T-helper 1 cell (primary cell): ENCODE results near the gene PIKFYVE.
"Not testable (repeated sequence)": the region's sequence is repeated elsewhere in the genome, so short reads cannot be mapped to it uniquely, and the experiment has no call there.

ENCODE experiments used
- DNase-seq, 5 donors: peaks; one replicate each; pipeline ENCODE4 v3.0.0-alpha.2; 2012 to 2020

The PIKFYVE gene

DNA sequence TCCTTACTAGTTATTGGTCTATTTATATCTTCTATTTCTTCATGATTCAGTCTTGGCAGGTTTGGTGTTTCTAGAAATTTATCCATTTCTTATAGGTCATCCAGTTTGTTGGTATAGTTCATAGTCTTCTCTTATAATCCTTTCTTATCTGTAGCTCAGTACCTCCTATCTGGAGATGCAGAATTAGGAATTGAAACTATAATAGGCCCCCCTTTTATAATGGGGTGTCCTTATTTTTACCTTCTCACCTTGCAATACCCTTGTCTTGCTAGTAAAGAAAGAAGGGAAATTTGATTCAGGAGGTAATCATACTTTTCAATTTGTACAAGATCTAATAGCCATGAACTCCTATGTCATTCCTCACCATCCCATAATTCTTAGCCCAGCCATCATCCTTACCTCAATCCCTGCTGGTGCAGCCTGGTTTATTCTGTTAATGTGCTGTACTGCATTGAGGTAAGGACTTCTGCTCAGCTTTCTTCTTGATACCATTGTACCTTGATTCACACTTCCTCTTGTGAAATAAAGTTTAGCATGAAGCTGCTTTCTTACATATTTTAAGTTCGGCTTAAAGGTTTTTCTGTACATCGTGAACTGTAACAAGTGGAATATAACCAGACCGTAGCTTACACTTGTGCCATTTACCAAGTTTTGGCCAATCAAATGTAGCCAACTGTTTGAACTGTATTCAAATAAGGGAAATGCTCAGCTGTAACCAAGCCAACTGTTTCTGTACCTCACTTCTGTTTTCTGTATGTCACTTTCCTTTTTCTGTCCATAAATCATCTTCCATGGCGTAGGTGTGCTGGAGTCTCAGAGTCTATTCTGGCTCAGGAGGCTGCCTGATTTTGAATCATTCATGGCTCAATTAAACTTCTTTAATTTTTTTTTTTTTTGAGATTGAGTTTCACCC lies 100.4 kb downstream of the PIKFYVE start:
- no peak for DNase-seq

DNA sequence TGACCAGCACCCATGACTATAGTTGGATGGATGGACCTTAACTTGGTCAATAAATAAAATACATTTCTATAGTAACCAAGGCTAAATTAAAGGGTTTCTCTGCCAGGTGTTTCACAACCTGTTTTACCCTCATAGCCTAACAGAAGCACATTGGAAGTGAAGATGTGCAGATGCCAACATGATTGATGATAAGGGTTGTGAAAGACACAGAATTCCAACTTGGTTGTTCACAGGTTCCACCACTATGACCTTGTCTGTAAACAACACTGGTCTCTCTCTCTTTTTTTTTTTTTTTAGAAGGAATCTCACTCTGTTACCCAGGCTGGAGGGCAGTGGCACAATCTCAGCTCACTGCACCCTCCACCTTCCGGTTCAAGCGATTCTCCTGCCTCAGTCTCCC lies 103.0 kb downstream of the PIKFYVE start:
- DNase-seq, result no peak

GRCh38 chr2:208370881-208371633 lies 105.0 kb downstream of the PIKFYVE start:
- no peak for DNase-seq

DNA sequence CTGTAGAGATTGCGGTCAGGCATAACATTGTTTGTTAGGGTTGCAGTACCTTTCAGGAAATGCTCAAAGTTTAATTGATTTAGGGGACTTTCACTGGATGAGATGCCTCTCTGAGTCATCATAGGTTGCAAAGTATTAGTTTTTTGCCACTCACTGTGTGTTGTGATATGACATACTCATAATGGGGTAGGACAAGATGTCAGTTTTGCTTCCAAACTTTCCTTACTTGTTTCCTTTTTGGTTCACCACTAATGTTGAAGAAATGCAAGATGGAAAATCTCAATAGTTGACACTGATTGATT lies 105.5 kb downstream of the PIKFYVE start:
- no peak for DNase-seq

GRCh38 chr2:208373460-208374089 lies 107.5 kb downstream of the PIKFYVE start:
- DNase-seq, result peak in 1 of 5 donors; percentile 2

DNA sequence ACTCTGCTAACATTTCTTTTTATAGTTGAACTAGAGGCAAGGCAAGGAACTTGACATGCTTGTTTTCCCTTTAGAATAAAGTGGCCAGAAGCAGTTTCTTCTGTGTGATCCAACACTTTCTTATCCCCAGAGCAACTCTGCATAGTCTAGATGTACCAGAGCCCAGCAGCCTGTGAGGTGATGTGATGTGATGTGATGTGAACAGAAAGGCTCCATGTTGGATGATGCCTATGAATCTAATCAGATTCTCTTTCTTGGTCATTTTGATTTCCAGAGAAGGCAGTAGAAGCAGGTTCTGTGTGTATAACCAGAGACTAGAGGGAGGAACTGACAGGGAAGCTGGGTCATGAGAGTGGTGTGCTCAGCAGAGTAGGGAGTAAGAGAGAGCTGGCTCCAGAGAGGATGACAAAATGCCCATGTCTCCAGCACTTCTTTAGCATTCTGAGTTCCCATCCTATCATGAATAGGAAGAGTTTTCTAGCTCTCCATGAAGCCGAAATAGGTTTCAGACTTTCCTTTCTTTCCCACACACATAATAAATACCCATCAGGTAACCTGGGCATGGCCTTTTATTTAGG lies 109.5 kb downstream of the PIKFYVE start:
- DNase-seq, result no peak

- not testable (repeated sequence) for DNase-seq
Measured at GRCh38 chr2:208377344-208377860, 111.3 kb downstream of the PIKFYVE start.

GRCh38 chr2:208379192-208379591 lies 113.1 kb downstream of the PIKFYVE start:
- DNase-seq, result no peak

DNA sequence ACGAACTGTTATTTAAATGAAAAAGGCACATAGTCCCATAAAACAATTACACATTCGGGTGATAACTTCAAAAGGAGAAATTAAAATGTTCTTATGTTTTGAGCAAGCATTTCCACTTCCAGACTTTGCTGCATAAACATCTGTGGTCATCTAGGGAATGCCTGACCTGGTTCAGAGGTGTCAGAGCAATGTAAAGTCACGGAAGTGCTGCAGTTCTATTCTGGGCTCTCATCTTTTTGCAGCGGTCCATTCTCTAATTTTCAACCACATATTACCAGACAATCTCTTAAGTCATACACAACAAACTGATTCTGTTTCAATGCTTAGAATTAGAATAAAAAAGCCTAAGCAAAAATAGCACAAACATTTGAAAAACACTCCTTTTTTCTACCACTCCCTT lies 118.6 kb downstream of the PIKFYVE start:
- DNase-seq, result no peak

DNA sequence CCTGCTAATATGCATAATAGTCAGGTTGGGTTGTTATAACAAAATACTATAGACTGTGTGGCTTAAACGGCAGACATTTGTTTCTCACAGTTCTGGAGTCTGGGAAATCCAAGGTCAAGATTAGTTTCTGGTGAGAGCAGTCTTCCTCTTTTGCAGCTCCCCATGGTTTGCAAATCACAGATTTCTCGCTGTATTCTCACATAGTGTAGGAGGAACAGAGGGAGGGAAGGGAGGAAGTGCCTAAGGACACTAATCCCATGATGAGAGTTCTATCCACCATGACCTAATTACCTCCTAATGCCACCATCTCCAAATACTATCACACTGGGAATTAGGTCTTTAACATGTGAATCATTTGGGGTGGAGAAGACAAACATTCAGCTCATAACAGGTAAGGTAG lies 120.5 kb downstream of the PIKFYVE start:
- DNase-seq, result no peak

- DNase-seq, result no peak
Measured at GRCh38 chr2:208389940-208390339, 123.9 kb downstream of the PIKFYVE start.

DNA sequence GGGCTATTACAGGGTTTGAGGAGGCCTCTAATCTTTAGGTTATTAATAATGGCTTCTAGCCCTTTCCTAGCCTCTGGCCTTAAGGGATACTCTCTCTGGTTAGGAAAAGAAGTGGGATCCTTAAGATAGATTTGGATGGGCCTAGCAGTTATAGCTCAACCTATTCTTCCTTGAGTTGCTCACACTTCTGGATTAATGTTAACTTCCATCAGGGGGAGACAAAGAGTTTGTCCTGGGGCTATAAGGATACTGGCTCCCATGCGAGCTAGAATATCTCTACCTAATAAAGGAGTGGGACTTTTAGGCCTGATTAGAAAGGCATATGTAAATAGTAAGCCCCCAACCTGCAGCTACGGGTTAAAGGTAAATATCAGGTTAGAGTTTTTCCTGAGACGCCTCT lies 126.2 kb downstream of the PIKFYVE start:
- DNase-seq, result no peak

DNA sequence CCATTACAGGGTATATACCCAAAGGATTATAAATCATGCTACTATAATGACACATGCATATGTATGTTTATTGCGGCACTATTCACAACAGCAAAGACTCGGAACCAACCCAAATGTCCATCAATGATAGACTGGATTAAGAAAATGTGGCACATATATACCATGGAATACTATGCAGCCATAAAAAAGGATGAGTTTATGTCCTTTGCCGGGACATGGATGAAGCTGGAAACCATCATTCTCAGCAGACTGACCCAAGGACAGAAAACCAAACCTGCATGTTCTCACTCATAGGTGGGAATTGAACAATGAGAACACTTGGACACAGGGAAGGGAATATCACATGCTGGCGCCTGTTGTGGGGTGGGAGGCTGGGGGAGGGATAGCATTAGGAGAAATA lies 130.7 kb downstream of the PIKFYVE start:
- DNase-seq, result not testable (repeated sequence)

- no peak for DNase-seq
Measured at GRCh38 chr2:208399201-208399600, 133.1 kb downstream of the PIKFYVE start.

DNA sequence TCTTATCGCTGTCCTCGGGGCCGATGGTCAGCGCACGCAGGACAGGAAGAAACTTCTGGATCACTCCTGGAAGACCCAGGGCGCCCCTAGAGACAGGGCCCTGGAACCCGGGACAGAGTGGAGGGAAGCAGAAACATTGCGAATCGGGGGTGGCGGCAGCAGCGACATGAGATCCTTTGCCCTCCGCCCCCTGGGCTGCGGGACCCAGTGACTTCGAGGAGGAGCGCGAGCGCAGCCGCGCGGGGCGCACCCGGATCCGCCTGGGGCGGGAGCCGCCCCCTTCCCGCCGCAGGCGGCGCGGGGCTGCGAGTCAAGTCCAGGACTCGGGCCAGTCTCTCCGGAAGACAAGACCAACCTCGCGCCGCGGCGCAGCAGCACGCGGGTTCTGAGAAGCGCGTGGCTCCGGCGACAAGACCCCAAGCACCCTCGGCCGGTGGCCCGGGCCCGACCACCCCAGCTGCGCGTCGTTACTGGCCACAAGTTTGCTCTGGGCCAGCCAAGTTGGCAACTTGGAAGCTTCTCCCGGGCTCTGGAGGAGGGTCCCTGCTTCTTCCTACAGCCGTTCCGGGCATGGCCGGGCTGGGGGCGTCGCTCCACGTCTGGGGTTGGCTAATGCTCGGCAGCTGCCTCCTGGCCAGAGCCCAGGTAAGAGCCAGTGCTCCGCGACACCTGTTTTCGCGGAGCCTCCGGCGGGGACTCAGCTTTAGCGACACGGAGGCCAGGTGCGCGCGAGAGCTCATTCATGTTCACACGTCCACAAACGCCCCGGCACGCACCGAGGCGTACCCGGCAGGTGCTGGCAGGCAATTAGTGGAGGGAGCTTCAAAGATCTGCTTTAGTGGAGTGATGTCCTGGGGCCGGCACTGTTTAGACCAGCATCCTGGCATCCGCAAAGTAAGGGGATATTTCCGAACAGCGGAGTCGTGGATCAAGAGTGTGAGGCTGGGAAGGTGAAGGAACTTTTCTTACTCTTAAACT lies 140.7 kb downstream of the PIKFYVE start, which contains the start of gene PTH2R:
Gene PTH2R (plus strand): TSS at position 319 of the 978 bp plus-strand sequence. CDS start 252 bp downstream, at position 571.
- no peak for DNase-seq

DNA sequence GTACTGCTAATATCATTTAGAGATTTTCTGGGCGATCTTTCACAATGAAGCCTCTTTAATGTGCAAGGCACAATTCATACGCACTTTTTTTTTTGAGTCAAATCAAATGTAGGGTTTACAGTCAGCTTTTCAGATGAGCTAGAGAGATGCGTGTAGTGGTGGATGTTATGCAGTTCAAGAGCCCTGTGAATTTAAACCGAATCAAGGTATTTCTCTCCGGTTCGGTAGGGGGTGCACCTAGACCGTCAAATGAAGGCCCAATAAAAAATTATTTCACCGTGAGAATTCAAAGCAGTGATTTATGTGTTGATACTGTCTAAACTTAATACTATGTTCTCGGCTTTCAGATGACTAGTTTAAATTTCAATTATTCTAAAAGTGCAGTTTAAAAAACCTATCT lies 141.6 kb downstream of the PIKFYVE start:
- DNase-seq, result peak in 1 of 5 donors; percentile 24
